T-helper 2 cell treated with Interferon-gamma antibody and Interleukin-4, amounts not matched to agents 5 μg/mL and 100 μg/mL, for 36 hours (primary cell): ENCODE measurements around the gene ZIC5.

Experiments
- DNase-seq: peaks from one replicate; pipeline ENCODE4 v3.0.0; 2021; ENCODE audit warnings: low spot score
- H3K27ac Mint-ChIP-seq: one replicate; pipeline ENCODE4 v1.8.0; 2021; ENCODE audit warnings: mild to moderate bottlenecking, mixed read lengths
- H3K27me3 Mint-ChIP-seq: one replicate; pipeline ENCODE4 v1.8.0; 2021; ENCODE audit warnings: low read depth, mixed read lengths
- H3K36me3 Mint-ChIP-seq: one replicate; pipeline ENCODE4 v1.8.0; 2021; ENCODE audit warnings: low read depth, mixed read lengths
- H3K4me1 Mint-ChIP-seq: one replicate; pipeline ENCODE4 v1.8.0; 2021; ENCODE audit warnings: low read depth, mixed read lengths
- H3K4me3 Mint-ChIP-seq: one replicate; pipeline ENCODE4 v1.8.0; 2022; ENCODE audit warnings: mild to moderate bottlenecking, moderate library complexity, mixed read lengths
- H3K9me3 Mint-ChIP-seq: one replicate; pipeline ENCODE4 v1.8.0; 2021; ENCODE audit warnings: mixed read lengths

ZIC5 gene

DNA sequence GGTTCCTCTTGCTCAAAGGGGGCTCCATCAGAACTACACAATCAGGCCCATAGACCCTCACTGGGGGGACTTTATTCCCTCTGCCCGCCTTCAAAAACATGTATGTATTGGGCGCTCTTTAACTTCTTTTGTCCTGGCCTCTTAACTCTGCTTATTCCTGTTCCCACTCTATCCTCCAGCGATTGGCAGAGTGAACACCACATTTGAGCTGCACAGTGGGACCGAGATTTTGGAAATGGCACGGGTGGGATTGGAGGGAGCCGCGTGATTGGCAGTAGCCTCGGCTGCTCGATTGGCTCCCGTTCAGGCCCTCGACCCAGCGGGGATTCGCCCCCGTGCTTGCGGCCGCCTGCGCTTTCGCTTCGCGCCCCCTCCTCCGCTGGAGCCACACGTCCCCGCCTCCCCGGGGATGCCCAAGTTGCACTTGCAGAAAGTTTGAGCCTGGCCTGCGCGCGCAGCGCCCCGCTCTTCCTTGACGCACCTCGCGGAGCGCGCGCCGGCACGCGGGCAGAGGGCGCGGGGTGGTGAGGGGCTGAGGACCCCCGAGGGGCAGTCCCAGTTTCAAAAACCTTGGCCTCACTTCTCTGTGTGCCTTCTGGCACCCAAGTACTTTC lies at the start of gene ZIC5:
TSS of gene ZIC5 (minus strand) at position 192 of the 614 bp plus-strand sequence. CDS start at position 28, 164 bp downstream.
- peak within 1 kb of the TSS; percentile 75 for H3K27ac Mint-ChIP-seq
- H3K36me3 Mint-ChIP-seq: peaks cover 7% of the 10 kb centered on the region
- H3K4me3 Mint-ChIP-seq: no peak within 1 kb of the TSS
- H3K4me1 Mint-ChIP-seq: peaks cover 13% of the 10 kb centered on the region
- peaks cover 5% of the 10 kb centered on the region for H3K9me3 Mint-ChIP-seq
- no peak for DNase-seq
- peaks cover 77% of the 10 kb centered on the region for H3K27me3 Mint-ChIP-seq

- H3K36me3 Mint-ChIP-seq: no peaks in the 10 kb centered on the region
- peaks cover 9% of the 10 kb centered on the region for H3K27me3 Mint-ChIP-seq
- H3K4me1 Mint-ChIP-seq: no peaks in the 10 kb centered on the region
- no peak overlapping the region for H3K27ac Mint-ChIP-seq
- no peaks in the 10 kb centered on the region for H3K9me3 Mint-ChIP-seq
- H3K4me3 Mint-ChIP-seq: no peak overlapping the region
- DNase-seq: no peak
Observed at GRCh38 chr13:100019780-100020356, 48.3 kb upstream of the ZIC5 start.

- no peak overlapping the region for H3K4me3 Mint-ChIP-seq
- no peaks in the 10 kb centered on the region for H3K36me3 Mint-ChIP-seq
- peaks cover 21% of the 10 kb centered on the region for H3K27me3 Mint-ChIP-seq
- no peak for DNase-seq
- H3K4me1 Mint-ChIP-seq: peaks cover 3% of the 10 kb centered on the region
- H3K9me3 Mint-ChIP-seq: no peaks in the 10 kb centered on the region
- no peak overlapping the region for H3K27ac Mint-ChIP-seq
Observed at GRCh38 chr13:100014621-100015020, 43.1 kb upstream of the ZIC5 start.

- H3K4me3 Mint-ChIP-seq: no peak overlapping the region
- no peak for DNase-seq
Observed at GRCh38 chr13:99998261-99998660, 26.7 kb upstream of the ZIC5 start.

GRCh38 chr13:99997702-99998214 lies 26.2 kb upstream of the ZIC5 start:
- no peaks in the 10 kb centered on the region for H3K36me3 Mint-ChIP-seq
- H3K4me3 Mint-ChIP-seq: no peak overlapping the region
- no peak overlapping the region for H3K27ac Mint-ChIP-seq
- H3K27me3 Mint-ChIP-seq: peaks cover 73% of the 10 kb centered on the region
- DNase-seq: no peak
- no peaks in the 10 kb centered on the region for H3K9me3 Mint-ChIP-seq
- H3K4me1 Mint-ChIP-seq: peaks cover 12% of the 10 kb centered on the region

More at GRCh38 chr13:99998261-99998660, 26.7 kb upstream of the ZIC5 start:
- Mint-ChIP-seq H3K36me3 (no peaks in the 10 kb centered on the region), H3K27ac (no peak overlapping the region), H3K4me1 (peaks cover 12% of the 10 kb centered on the region), H3K27me3 (peaks cover 72% of the 10 kb centered on the region), H3K9me3 (no peaks in the 10 kb centered on the region)

- Mint-ChIP-seq H3K9me3 (no peaks in the 10 kb centered on the region), H3K4me3 (no peak overlapping the region), H3K4me1 (peaks cover 8% of the 10 kb centered on the region)
Observed at GRCh38 chr13:99996381-99996973, 24.9 kb upstream of the ZIC5 start.

GRCh38 chr13:99995589-99996380 lies 24.2 kb upstream of the ZIC5 start:
- H3K4me3 Mint-ChIP-seq: peak overlapping the region; percentile 9
- H3K27ac Mint-ChIP-seq: peak overlapping the region; percentile 54
- H3K9me3 Mint-ChIP-seq: no peaks in the 10 kb centered on the region
- no peak for DNase-seq
- peaks cover 6% of the 10 kb centered on the region for H3K4me1 Mint-ChIP-seq
- peaks cover 80% of the 10 kb centered on the region for H3K27me3 Mint-ChIP-seq
- no peaks in the 10 kb centered on the region for H3K36me3 Mint-ChIP-seq

More at GRCh38 chr13:99996381-99996973, 24.9 kb upstream of the ZIC5 start:
- Mint-ChIP-seq H3K27me3 (peaks cover 78% of the 10 kb centered on the region), H3K36me3 (no peaks in the 10 kb centered on the region), H3K27ac (peak overlapping the region; percentile 54)
- no peak for DNase-seq

GRCh38 chr13:99995104-99995588 lies 23.6 kb upstream of the ZIC5 start:
- Mint-ChIP-seq H3K36me3 (no peaks in the 10 kb centered on the region), H3K4me3 (no peak overlapping the region), H3K9me3 (no peaks in the 10 kb centered on the region), H3K4me1 (peaks cover 6% of the 10 kb centered on the region), H3K27me3 (peaks cover 85% of the 10 kb centered on the region), H3K27ac (no peak overlapping the region)
- DNase-seq: no peak

DNA sequence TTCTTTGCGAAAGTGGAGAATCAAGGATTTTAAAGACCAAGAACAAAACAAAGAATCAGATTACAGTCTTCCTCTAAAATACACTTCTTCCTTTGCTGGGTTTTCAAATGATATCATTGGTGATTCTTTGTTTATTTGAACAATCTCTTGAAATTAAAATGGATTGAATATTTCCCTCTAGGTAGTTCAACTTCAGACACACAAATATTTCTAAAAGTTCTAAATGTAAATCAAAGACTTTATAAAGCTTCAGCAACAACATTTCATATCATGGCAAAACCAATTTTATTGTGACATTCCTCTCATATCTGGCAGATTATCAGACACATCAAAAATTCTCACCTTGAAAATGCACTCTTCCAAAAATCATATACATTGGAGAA lies 23.1 kb upstream of the ZIC5 start:
- Mint-ChIP-seq H3K27me3 (peaks cover 87% of the 10 kb centered on the region), H3K27ac (no peak overlapping the region), H3K4me3 (no peak overlapping the region), H3K9me3 (no peaks in the 10 kb centered on the region), H3K4me1 (peaks cover 6% of the 10 kb centered on the region), H3K36me3 (no peaks in the 10 kb centered on the region)
- no peak for DNase-seq

GRCh38 chr13:99993660-99994637 lies 22.4 kb upstream of the ZIC5 start:
- no peak overlapping the region for H3K4me3 Mint-ChIP-seq

DNA sequence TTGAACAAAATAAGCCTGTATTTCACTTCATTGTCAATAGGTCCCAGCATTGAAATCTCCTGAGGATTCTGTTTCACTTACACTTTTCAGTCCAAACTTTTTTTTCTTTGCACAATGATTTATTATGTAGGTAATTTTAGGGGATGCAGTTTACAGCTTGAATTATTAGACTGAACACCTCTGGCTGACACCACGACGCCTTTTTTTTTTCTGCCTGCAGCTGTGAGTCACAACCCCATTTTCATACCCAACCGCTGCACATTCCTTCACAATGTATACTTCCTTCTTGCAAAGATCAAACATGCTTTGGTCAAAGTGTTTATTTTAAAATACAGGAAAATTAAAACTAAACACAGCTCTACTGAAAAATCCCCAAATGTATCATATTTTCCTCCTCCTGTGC lies 21.4 kb upstream of the ZIC5 start:
- DNase-seq: no peak
- H3K27me3 Mint-ChIP-seq: peaks cover 87% of the 10 kb centered on the region
- no peaks in the 10 kb centered on the region for H3K36me3 Mint-ChIP-seq
- H3K27ac Mint-ChIP-seq: peak overlapping the region; percentile 15
- peaks cover 6% of the 10 kb centered on the region for H3K4me1 Mint-ChIP-seq
- no peaks in the 10 kb centered on the region for H3K9me3 Mint-ChIP-seq
- no peak overlapping the region for H3K4me3 Mint-ChIP-seq

More at GRCh38 chr13:99993660-99994637, 22.4 kb upstream of the ZIC5 start:
- Mint-ChIP-seq H3K27me3 (peaks cover 88% of the 10 kb centered on the region), H3K27ac (no peak overlapping the region), H3K36me3 (no peaks in the 10 kb centered on the region), H3K4me1 (peaks cover 6% of the 10 kb centered on the region), H3K9me3 (no peaks in the 10 kb centered on the region)
- no peak for DNase-seq

DNA sequence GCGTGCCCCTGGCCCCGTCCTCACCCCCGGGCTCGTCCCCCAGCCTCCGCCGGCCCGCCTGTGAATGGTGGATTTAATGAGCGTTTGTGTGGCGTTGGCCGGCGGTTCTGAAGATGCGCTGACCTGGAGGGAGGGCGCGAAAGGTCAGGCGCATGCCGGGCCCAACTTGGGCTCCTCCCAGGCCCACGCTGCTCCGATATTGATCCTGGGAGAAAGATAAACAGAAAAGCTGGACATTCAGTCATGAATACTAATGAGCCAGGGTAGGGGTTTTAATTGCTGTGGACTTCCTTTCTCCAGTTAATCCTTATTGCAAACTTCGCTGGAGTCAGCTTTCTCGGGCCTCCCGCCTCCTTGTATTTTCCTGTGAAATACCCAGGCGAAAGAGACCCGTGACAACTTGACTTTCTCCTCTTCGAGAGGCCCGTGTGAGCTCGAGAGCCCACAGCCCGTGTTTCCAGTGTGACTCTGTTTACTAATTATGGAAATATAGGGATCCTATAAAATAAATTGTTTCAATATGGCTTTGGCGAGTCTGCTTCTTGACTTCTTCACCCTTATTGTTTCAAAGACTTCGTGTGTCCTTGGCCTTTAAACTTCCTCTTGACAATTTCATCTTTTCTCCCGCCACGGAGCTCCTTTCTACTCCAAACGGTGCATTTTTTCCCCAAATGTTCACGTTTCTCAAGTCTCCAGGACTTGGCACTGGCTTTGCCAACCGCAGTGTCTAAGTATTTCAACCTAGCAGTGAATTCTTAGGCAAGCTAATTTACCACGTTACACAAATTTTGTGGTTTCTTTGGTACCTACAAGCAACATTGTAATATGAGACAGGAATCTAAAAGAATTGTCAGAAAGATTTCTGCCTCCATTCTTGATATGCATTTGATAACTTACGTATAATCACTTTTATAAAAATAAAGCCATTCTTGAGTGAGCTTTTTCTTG lies 20.5 kb upstream of the ZIC5 start:
- DNase-seq: no peak
- H3K9me3 Mint-ChIP-seq: no peaks in the 10 kb centered on the region
- H3K4me3 Mint-ChIP-seq: no peak overlapping the region
- peaks cover 6% of the 10 kb centered on the region for H3K4me1 Mint-ChIP-seq
- no peaks in the 10 kb centered on the region for H3K36me3 Mint-ChIP-seq
- H3K27ac Mint-ChIP-seq: no peak overlapping the region
- peaks cover 95% of the 10 kb centered on the region for H3K27me3 Mint-ChIP-seq
